ENCODE results near the gene PHACTR1.

DNA sequence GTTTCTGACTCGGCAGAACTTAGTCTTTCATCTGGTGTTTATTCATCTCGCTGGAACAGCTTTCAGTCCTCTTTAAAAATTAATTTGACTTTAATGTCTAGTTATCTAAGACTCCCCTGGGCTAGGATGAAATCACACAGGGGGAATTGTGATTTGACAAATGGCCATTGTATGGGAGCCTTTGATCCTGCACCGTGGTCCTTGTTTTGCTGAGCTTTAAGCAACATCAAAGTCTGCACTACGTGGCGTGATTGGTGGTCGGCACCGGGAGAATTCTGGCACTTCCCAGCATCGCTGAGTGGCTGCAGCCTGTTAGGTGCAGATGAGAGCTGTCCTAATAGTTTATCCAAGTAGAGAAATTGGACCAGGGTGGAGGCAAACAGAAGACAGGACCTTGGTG is 464.8 kb downstream of the PHACTR1 start:
- TF ChIP-seq, protein P1, sequence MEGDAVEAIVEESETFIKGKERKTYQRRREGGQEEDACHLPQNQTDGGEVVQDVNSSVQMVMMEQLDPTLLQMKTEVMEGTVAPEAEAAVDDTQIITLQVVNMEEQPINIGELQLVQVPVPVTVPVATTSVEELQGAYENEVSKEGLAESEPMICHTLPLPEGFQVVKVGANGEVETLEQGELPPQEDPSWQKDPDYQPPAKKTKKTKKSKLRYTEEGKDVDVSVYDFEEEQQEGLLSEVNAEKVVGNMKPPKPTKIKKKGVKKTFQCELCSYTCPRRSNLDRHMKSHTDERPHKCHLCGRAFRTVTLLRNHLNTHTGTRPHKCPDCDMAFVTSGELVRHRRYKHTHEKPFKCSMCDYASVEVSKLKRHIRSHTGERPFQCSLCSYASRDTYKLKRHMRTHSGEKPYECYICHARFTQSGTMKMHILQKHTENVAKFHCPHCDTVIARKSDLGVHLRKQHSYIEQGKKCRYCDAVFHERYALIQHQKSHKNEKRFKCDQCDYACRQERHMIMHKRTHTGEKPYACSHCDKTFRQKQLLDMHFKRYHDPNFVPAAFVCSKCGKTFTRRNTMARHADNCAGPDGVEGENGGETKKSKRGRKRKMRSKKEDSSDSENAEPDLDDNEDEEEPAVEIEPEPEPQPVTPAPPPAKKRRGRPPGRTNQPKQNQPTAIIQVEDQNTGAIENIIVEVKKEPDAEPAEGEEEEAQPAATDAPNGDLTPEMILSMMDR (IDR thresholded peaks at IDR 0.05), result no peak
- no peak for TF ChIP-seq POLR2A (IDR thresholded peaks at IDR 0.05)
